Endothelial cell of umbilical vein (primary cell): ENCODE measurements around the gene SLC5A10.

ENCODE experiments used
- EZH2 ChIP-seq: IDR thresholded peaks from 2 replicates; pipeline ENCODE4 v1.6.1; 2012; ENCODE audit warnings: borderline replicate concordance, low read depth, mild to moderate bottlenecking, moderate library complexity, low read length, inconsistent platforms; ENCODE audit not compliant: severe bottlenecking
- FOS ChIP-seq: IDR thresholded peaks from 2 replicates; pipeline ENCODE4 v1.6.1; 2011; ENCODE audit warnings: mild to moderate bottlenecking, low read length, moderate library complexity, borderline replicate concordance; ENCODE audit not compliant: insufficient read depth
- MYC ChIP-seq: IDR thresholded peaks from one replicate; pipeline ENCODE4 v1.6.1; 2011; ENCODE audit warnings: mild to moderate bottlenecking, low read depth, low read length
- POLR2A ChIP-seq: IDR thresholded peaks from 2 replicates; pipeline ENCODE4 v1.6.1; 2012; ENCODE audit warnings: low read depth, mild to moderate bottlenecking, control low read depth, low read length
- POLR2AphosphoS5 ChIP-seq: IDR thresholded peaks from 2 replicates; pipeline ENCODE4 v1.6.1; 2012; ENCODE audit warnings: low read depth, mild to moderate bottlenecking, control low read depth, low read length, moderate library complexity; ENCODE audit not compliant: insufficient read depth
- TF ChIP-seq, protein P1 (sequence below), 2 donors: IDR thresholded peaks; 1 replicate in 1 of 2; 2 replicates in 1 of 2; pipeline ENCODE4 v1.5.1; 2011; ENCODE audit warnings: low read length in 2 of 2, mild to moderate bottlenecking in 2 of 2, moderate library complexity in 2 of 2, control low read depth in 1 of 2, inconsistent platforms in 1 of 2, low read depth in 1 of 2; ENCODE audit not compliant: insufficient read depth in 1 of 2; ENCODE audit errors: extremely low read depth in 1 of 2
- TF ChIP-seq, protein P2 (sequence below): IDR thresholded peaks from 2 replicates; pipeline ENCODE4 v1.6.1; 2011; ENCODE audit not compliant: insufficient read depth, insufficient read length

DNA sequence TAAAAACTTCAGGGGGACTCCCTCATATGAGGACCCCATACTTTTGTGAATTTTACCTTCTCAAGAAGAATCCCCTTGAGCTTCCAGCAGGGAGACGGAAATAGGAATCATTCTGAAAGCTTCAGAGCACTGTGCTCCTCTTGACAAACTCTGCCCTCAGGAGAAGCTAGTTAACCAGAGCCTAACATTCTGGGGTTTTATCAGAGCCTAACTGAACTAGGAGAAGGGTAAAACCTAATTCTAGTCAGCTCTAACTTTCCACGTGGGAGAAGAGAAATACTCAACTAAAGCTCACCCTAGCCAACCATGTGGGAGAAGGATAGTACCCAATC, 13.3 kb upstream of the SLC5A10 start:
- TF ChIP-seq EZH2 (no peak), POLR2A (no peak), POLR2AphosphoS5 (no peak), MYC (no peak), FOS (no peak)
- TF ChIP-seq, protein P1, sequence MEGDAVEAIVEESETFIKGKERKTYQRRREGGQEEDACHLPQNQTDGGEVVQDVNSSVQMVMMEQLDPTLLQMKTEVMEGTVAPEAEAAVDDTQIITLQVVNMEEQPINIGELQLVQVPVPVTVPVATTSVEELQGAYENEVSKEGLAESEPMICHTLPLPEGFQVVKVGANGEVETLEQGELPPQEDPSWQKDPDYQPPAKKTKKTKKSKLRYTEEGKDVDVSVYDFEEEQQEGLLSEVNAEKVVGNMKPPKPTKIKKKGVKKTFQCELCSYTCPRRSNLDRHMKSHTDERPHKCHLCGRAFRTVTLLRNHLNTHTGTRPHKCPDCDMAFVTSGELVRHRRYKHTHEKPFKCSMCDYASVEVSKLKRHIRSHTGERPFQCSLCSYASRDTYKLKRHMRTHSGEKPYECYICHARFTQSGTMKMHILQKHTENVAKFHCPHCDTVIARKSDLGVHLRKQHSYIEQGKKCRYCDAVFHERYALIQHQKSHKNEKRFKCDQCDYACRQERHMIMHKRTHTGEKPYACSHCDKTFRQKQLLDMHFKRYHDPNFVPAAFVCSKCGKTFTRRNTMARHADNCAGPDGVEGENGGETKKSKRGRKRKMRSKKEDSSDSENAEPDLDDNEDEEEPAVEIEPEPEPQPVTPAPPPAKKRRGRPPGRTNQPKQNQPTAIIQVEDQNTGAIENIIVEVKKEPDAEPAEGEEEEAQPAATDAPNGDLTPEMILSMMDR (IDR thresholded peaks at IDR 0.05; ENCODE audit: extremely low read depth in 1 of 2, insufficient read depth in 1 of 2, low read depth in 1 of 2, low read length in 2 of 2): no peak
- TF ChIP-seq, protein P2, sequence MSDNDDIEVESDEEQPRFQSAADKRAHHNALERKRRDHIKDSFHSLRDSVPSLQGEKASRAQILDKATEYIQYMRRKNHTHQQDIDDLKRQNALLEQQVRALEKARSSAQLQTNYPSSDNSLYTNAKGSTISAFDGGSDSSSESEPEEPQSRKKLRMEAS: no peak
